ENCODE measurements around the gene CELF1.

The CELF1 gene

DNA sequence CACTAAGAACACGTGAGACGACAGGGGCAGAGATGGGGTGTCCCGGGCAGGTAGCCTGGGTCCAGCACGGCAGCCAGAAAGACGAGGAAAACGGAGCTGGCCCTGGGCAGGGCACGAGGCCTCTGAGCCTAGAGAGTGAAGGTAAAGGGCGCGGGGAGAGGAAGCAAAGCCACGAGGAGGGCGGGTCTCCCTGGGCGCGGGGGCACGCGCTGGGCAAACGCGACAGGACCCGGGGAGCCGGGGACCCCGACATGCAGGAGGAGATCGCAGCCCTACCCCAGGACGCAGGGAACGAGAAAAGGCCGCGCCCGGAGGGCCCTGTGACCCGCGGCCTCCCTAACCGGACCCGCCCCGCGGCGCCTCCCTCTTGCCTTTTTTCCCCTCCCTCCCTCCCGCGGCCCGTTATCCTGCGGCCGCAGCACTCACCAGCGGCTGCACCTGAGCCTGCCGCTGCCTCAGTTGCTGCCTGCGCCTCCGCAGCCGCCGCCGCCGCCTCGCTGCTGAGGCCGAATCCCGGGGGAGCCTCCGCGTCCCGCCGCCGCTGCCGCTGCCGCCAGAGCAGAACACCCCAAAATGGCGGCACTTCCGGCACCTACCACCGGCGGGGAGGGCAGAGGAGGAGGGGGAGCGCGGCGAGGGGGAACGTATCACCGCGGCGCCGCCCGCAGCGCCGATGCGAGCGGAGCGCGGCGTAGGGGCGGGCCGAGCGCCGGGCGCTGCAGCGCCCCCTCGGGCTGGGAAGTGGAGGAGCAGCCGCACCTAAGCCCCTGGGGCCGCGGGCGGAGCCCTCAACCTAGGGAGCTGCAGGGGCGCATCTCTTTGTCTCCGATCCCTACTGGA, at the start of gene CELF1:
Gene CELF1, minus strand, starts transcription at position 567 of the 840 bp plus-strand sequence. CDS start 53,609 bp downstream, outside the sequence.
- H3K27ac ChIP-seq, result peak within 1 kb of the TSS; percentile 81 to 98 (median 95)
- peak within 1 kb of the TSS; percentile 92 to 100 (median 96) for H3K4me3 ChIP-seq

DNA sequence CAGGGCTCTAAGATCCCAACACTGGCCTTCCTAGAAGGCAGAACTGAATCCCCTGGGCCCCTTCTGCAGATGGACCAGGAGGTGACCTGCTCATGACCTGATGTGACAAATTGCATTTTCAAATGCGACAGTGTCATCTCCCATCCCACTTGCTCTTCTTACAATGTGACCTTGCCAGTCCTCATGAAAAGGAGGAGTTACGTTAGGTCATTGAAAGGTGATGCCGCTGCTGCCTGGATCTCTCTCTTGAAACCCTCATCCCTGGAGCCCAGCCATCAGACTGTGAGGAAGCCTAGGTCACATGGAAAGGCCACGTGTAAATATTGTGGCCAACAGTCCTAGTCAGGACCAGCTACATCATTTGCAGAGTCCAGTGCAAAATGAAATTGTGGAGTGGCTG, 47.0 kb upstream of the CELF1 start:
- no peak overlapping the region for H3K4me3 ChIP-seq
- no peak overlapping the region for H3K27ac ChIP-seq

DNA sequence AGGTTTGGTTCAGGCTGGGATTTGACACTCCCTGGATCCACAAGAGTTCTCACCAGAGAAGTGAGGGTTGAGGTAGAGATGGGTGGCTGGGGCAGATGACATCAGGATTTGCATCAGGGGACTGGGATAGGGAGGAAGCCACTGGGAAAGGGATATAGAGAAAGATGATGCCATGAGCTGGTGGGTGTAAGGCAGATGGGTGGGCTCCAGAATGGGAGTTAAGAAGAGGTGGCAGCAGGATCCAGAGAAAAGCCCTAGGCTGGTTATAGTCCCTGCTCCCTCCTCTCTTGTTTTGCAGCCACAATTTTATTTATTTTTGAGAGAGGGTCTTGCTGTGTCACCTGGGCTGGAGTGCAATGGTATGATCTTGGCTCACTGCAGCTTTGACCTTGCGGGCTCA, 43.0 kb upstream of the CELF1 start:
- Histone ChIP-seq H3K4me3 (no peak overlapping the region), H3K27ac (no peak overlapping the region)

DNA sequence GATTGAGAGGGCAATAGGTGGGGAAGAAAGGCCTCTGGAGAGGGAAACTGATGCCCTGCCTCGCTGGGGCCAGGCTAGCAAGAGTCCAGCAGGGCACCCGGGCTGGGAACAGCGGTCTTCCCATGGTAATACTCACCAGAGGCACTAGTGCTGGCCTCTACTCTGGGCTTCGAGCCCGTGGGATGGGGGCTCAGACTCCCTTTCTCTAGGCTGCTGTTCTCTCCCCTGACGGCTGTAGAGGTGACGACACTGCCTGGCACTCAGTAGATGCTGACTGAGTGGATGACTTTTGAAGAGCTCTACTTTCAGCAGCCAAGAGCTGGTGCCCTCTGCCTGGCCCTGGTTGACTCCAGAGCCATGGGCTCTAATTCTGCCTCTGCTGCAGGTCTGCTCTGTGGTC, 42.1 kb upstream of the CELF1 start:
- Histone ChIP-seq H3K27ac (no peak overlapping the region), H3K4me3 (no peak overlapping the region)

DNA sequence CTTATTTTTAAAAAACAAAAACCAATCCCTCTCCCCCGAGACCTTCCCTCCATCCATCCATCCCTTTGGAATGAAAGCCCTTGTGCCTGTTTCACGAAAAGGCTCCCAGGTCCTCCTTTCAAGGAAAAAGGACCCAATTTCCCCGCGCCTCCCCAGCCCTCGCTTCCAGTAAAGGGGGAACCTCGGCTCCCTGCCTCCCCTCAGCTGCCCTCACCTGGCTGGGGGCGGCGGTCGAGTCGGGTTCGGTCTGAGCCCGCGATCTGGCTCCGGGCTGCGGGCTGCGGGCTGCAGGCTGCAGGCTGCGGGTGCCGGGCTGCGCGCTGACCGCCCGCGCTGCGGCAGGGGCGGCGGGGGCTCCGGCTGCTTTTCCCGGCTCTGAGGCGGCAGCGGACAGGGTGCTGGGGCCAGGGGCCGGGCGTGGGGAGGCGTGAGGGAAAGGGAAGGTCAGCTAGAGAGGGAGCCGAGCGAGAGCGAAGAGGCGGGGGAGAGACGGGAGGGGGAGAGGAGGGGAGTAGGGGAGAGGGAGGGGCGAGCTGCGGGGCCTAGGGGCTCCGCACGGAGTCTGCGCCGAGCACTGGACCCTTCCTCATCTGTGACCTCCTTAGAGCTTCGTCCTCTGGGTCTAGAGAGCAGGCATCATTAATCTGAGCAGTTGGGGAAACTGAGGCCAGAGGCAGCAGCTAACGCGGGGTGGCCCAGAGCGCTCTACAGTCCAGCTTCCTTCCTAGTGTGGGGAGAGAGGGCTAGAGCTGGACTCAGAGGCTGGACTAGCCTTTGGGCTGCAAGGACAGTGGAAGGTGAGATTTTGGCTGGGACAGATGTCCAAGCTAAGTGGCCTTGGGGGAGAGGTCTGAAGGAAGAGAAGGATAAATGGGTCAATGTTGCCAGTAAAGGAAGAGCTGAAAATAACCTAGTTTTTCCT, 41.3 kb upstream of the CELF1 start, which contains the start of gene C1QTNF4:
Gene C1QTNF4, minus strand, starts transcription at position 478 of the 922 bp plus-strand sequence. CDS start 3,601 bp downstream, outside the sequence.
- peak within 1 kb of the TSS in 3 of 7 experiments; percentile 7 to 34 (median 26) for H3K4me3 ChIP-seq
- H3K27ac ChIP-seq, result peak within 1 kb of the TSS in 1 of 21 experiments; percentile 21

DNA sequence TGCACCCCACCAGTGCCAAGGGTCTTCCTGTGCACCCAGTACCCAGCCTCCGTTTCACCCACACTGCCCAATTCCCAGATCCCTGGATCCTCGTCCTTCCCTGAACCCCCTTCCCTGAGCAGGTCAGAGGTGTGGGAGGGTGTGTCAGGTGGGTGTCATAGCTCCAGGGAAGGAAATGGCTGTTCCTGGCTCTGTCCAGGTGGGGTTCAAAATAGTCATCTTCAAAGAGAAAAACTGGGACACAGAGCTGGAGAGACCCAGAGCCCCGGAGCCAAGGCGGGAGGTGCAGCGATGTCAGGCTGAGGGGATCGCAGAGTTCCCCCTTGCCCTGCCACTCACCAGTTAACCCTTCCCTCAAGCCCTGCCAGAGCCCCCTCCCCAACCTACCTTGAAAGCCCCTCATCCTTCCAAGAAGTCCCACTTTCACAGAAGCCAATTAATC, 40.6 kb upstream of the CELF1 start:
- peak overlapping the region in 3 of 7 experiments; percentile 7 to 34 (median 26) for H3K4me3 ChIP-seq

DNA sequence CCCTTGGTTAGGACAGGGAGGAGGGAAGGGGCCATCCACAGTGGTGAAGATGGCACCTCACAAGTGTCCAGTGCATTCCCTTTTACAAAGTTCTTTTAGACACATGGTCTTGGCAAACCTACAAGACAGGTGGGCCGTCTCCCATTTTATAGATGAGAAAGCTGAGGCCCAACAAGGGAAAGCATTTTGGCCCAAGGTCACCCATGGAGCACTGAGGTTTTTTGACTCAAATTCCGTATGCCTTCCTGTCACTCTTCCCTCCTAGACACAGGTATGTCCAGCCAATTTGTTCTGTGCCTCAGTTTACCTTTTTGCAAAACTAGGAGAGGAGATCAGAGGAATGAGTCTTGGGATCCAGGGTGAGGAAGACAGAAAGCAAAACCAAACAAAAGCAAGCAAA, 40.0 kb upstream of the CELF1 start:
- H3K4me3 ChIP-seq, result no peak overlapping the region
- no peak overlapping the region for H3K27ac ChIP-seq

More for the DNA sequence above, 40.6 kb upstream of the CELF1 start:
- H3K27ac ChIP-seq, result peak overlapping the region in 1 of 21 experiments; percentile 21

DNA sequence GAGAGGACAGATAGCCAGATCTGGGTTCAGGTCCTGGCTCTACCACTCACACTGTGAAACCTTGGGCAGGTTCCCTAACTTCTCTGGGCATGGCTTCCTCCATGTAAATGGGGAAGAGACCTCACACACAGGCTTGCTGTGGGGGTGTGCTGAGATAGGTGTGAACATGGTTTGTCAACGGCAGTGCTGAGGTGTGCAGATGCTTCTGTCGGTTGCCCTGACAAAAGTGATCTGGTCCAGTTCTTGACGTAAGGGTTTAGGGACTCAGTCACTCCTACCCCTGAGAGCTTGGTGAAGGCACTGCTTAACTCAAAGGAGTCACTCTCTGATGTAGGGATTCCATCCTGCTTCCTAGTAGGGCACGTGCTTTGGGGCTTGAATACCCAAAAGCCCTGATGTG, 39.3 kb upstream of the CELF1 start:
- H3K27ac ChIP-seq, result no peak overlapping the region

DNA sequence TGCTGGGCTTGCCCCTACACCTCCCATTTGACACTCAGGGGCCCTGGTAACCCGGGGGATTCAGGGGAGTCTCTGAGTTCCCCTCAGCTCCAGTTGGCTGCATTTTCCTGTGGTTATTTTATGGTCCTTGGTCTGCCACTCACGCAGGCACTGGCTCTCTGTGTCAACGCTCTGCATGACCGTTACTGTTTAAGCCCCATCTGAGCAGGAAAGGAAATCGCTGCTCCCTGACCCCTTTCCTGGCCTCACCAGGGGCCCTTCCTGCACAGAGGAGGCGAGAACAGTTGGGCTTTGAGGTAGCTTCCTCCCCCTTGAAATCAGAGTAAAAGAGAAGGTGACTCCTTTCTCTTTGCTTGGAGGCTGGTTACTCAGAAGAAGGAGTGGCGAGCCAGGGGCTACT, 38.8 kb upstream of the CELF1 start:
- Histone ChIP-seq H3K27ac (no peak overlapping the region), H3K4me3 (no peak overlapping the region)

More for the DNA sequence above, 39.3 kb upstream of the CELF1 start:
- no peak overlapping the region for H3K4me3 ChIP-seq

DNA sequence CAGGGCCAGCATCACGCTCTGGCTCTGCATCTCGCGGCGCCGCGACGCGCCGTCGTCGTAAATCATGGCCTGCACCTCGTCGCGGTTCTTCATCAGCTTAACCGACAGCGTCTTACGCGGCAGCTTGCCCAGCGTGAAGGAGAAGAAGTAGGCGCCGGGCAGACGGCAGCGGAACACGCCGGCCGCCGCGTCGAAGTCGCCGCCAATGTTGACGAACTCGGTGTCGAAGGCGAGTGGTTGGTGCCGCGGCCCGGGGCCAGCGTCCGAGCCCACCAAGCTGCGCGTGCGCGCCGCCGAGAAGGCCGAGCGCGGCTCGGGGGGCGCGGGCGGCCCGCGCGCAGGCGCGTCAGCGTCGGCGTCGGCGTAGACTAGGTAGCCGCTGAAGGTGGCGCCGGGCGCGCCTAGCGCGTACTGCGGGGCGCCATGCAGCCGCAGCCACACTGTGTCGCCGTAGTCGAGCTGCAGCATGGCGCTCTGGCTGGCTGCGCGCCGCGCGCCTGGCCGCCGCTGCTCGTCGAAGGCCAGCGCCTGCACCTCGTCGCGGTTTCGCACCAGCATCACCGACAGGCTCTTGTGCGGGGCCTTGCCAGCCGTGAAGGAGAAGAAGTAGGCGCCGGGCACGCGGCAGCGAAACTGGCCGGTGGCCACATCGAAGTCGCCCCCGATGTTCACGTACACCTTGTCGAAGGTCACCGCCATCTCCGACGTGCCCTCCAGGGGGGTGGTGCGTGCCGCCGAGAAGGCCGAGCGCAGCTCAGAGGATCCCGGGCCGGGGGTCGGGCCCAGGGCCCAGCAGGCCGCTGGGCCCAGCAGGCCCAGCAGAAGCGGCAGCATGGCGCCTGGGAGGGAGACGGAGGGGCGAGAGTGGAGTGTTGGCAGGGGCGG, 37.3 kb upstream of the CELF1 start:
- H3K27ac ChIP-seq, result no peak overlapping the region
- H3K4me3 ChIP-seq, result peak overlapping the region in 1 of 7 experiments; percentile 24

DNA sequence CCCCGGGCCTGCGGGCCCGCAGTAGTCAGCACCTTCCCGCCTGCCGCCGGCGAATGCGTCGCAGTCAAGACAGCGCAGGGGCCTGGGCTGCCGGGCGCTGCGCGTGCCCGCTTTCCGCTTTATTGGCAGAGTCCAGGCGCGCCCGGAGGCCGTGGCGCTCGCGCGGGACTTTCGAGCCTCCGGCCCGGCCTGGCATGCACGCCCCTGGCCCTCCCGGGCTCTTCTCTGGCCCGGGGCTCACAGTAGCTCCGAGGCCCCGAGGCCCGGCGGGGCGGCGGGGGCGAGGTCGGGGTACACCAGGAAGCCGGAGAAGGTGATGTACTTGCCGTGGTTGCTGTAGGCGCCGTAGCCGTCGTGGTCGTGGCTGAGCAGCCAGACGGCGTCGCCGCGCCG, 36.6 kb upstream of the CELF1 start:
- H3K27ac ChIP-seq, result no peak overlapping the region
- peak overlapping the region in 1 of 7 experiments; percentile 24 for H3K4me3 ChIP-seq

DNA sequence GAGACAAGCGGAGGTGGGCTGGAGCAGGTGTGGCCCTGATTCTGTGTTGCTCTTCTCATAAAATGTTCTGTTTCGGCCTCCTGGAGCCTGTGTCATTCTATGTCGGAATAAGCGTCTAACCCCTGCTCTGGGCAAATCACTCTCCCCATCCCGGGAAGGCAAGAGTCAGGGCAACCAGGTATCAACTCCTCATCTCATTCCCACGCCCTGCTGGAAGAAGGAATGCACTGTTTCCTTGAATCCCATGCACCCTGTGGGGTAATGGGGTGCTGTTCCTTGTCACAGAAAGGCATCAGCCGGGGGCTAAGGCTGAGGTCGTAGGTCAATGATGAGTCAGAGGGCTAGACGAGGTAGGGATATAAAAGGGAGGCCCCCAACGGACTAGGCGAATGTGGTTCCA, 36.2 kb upstream of the CELF1 start:
- no peak overlapping the region for H3K27ac ChIP-seq
- peak overlapping the region in 1 of 7 experiments; percentile 24 for H3K4me3 ChIP-seq

DNA sequence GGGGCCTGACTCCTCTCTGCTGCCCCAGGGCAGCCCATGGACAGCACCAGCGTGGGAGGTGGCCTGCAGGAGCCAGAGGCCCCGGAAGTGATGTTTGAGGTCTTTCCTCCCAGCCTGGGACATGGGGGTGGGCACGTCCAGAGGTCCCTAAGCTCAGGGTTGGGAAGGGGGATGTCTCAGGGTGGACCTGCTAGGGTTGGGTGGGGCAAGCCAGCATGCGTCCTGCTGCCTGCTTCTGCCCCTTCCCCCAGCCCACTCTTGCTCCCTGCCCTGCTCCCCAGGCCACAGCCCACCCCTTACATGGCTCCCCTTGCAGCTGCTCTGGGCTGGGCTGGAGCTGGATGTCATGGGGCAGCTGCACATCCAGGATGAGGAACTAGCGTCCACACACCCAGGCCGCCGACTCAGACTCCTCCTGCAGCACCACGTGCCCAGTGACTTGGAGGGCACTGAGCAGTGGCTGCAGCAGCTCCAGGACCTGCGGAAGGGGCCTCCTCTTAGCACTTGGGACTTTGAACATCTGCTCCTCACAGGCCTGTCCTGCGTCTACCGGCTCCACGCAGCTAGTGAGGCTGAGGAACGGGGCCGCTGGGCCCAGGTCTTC, 34.9 kb upstream of the CELF1 start:
- H3K27ac ChIP-seq, result peak overlapping the region in 16 of 21 experiments; percentile 11 to 73 (median 57)
- peak overlapping the region in 1 of 7 experiments; percentile 15 for H3K4me3 ChIP-seq

DNA sequence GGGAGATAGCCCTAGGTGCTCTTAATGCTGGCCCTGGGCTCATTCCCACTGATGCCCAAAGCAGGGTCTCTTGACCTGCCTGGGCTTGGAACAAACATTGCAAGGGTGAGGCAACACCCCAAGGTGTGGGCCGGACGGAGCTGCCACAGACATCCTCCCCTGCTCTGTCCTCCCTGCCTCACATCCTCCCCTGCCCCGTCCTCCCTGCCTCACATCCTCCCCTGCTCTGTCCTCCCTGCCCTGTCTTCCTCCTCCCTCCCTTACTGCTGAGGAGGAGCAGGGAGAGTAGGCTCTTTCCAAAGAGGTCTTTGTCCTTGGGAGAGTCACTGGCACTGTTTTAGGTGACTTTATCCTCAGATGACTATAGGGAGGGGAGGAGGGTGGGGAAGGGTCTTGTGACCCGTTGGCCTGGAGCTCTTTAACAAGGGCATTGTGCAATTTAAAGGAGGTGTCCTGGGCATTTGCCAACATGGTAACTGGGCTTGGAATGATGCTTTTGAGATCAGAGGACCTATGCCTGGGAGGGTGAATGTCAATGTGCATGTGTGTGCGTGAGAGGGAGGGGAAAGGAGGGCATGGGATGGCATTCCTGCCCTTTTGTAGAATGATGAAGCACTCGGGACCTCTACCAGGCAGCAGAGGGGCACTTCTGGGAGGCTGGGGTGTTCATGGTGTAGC, 34.2 kb upstream of the CELF1 start:
- peak overlapping the region in 16 of 21 experiments; percentile 11 to 73 (median 57) for H3K27ac ChIP-seq
- peak overlapping the region in 1 of 7 experiments; percentile 25 for H3K4me3 ChIP-seq

DNA sequence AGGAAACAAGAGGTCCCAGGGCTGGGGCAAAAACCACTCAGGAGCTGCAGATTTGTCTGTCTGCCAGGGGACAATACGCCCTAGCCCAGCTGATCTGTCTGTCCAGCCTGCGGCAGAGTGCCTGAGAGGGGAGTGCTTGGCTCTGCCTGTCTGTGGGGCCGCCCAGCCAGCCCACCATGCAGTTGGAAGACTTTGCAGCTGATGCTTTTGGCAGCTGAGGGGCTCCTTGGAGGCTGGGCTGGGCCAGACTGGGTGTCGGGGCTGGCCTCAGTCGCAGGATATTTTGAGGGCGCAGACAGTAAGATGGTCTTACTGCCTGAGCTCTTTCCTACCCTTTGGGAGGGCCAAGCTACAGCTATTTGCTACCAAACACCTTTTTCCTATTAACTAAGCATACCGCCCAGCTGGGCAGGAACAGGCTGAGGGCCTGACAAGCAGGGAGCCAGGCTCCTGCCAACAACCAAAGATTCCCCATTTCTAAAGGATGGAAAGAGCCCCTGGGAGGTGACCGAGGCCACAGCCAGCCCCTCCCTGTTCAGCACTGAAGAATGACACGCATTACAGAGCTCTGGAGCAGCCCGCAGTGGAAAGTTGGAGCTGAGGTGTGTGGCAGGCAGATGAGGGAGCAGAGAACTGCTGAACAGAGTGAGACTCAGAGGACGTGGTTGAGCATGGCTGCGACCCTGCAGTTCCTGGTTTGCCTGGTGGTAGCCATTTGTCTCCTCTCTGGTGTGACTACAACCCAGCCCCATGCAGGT, 33.3 kb upstream of the CELF1 start, which contains the start of gene FAM180B:
Gene FAM180B, plus strand, starts transcription at position 581 of the 758 bp plus-strand sequence. Its CDS starts 91 bp downstream, at position 672.
- H3K27ac ChIP-seq, result peak within 1 kb of the TSS in 17 of 21 experiments; percentile 11 to 73 (median 55)
- peak within 1 kb of the TSS in 1 of 7 experiments; percentile 25 for H3K4me3 ChIP-seq

DNA sequence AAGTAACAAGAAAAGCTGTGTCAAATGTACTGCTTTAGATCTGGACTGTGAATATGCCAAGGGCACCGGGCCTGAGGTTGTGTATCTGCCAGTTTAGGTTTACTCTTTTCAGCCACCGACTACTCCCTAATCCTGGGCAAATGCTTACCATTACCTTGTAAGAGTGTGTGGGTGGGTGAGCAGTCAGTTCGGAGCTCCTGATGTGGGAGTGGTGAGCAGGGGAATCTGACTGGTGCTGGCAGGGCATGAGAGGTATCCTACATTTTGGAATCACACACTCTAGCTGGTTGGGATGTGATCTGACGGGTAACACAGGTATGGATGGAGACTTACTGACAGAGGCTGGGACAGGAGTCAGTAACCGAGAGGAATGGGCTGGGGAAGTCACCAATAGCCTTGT, 30.9 kb upstream of the CELF1 start:
- H3K27ac ChIP-seq, result no peak overlapping the region
- H3K4me3 ChIP-seq, result no peak overlapping the region

Measured in skin epidermis (tissue), 12 donors.